ENCODE measurements around the gene HIC1.

The HIC1 gene

DNA sequence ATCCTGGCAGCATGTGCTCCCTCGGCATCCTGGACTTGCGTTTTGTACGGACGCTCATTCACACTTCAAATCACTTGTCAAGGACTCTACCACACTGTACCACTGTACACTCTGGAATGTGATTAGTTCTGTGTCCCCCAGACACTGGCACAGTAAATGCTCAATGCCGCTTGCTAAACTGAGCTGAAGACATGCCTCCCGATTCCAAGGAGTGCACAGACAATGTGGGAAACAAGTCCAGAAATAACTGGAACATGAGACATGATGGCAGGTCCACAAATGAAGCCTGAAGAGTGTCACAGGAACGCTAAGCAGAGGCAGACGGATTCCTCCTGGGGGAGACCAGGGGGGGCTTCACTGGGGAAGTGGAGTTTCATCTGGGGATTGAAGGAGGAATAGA is 22.1 kb downstream of the HIC1 start:
- no peak for TF ChIP-seq POLR2AphosphoS5 (IDR thresholded peaks at IDR 0.05; ENCODE audit: low read depth)
- no peak for TF ChIP-seq GABPA (IDR thresholded peaks at IDR 0.05; ENCODE audit: low read depth)
- TF ChIP-seq, protein P1, sequence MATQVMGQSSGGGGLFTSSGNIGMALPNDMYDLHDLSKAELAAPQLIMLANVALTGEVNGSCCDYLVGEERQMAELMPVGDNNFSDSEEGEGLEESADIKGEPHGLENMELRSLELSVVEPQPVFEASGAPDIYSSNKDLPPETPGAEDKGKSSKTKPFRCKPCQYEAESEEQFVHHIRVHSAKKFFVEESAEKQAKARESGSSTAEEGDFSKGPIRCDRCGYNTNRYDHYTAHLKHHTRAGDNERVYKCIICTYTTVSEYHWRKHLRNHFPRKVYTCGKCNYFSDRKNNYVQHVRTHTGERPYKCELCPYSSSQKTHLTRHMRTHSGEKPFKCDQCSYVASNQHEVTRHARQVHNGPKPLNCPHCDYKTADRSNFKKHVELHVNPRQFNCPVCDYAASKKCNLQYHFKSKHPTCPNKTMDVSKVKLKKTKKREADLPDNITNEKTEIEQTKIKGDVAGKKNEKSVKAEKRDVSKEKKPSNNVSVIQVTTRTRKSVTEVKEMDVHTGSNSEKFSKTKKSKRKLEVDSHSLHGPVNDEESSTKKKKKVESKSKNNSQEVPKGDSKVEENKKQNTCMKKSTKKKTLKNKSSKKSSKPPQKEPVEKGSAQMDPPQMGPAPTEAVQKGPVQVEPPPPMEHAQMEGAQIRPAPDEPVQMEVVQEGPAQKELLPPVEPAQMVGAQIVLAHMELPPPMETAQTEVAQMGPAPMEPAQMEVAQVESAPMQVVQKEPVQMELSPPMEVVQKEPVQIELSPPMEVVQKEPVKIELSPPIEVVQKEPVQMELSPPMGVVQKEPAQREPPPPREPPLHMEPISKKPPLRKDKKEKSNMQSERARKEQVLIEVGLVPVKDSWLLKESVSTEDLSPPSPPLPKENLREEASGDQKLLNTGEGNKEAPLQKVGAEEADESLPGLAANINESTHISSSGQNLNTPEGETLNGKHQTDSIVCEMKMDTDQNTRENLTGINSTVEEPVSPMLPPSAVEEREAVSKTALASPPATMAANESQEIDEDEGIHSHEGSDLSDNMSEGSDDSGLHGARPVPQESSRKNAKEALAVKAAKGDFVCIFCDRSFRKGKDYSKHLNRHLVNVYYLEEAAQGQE (IDR thresholded peaks at IDR 0.05; ENCODE audit: insufficient replicate concordance, low read depth): no peak
- TF ChIP-seq, protein P2, sequence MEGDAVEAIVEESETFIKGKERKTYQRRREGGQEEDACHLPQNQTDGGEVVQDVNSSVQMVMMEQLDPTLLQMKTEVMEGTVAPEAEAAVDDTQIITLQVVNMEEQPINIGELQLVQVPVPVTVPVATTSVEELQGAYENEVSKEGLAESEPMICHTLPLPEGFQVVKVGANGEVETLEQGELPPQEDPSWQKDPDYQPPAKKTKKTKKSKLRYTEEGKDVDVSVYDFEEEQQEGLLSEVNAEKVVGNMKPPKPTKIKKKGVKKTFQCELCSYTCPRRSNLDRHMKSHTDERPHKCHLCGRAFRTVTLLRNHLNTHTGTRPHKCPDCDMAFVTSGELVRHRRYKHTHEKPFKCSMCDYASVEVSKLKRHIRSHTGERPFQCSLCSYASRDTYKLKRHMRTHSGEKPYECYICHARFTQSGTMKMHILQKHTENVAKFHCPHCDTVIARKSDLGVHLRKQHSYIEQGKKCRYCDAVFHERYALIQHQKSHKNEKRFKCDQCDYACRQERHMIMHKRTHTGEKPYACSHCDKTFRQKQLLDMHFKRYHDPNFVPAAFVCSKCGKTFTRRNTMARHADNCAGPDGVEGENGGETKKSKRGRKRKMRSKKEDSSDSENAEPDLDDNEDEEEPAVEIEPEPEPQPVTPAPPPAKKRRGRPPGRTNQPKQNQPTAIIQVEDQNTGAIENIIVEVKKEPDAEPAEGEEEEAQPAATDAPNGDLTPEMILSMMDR (IDR thresholded peaks at IDR 0.05; ENCODE audit: insufficient read depth, low read length): no peak
- no peak for TF ChIP-seq SPI1 (IDR thresholded peaks at IDR 0.05; ENCODE audit: borderline replicate concordance, low read depth)
- H3K27me3 ChIP-seq (ENCODE audit: insufficient read depth, poor library complexity, severe bottlenecking): no peaks in the 10 kb centered on the region
- no peak overlapping the region for H3K27ac ChIP-seq (replicated peaks)
- no peak for DNase-seq (ENCODE audit: low read depth in 1 of 2, low spot score in 1 of 2)
- H3K4me3 ChIP-seq (replicated peaks; ENCODE audit: insufficient read depth, low read length): no peak overlapping the region

DNA sequence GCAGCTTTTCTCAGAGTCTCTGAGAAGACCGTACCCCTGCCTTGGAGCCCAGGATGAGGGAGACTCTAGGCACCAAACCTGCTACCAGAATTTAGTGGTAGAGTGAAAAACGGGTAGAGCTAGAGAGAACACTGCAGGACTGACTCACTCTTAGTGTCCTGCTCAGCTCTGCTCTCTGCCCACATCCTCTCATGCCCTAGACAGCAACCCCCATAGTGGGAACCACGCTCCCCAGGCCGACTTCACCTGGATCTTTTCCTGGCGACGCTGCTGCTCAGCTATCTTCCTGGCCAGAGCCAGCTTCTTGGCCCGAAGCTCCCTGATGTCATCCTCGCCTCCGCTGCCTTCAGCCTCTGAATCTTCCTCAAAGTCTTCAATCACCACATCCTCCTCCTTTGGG is 26.7 kb downstream of the HIC1 start:
- no peak overlapping the region for H3K27ac ChIP-seq (replicated peaks)
- TF ChIP-seq, protein P2 (IDR thresholded peaks at IDR 0.05; ENCODE audit: insufficient read depth, low read length): no peak
- TF ChIP-seq, protein P1 (IDR thresholded peaks at IDR 0.05; ENCODE audit: insufficient replicate concordance, low read depth): no peak
- no peak for TF ChIP-seq POLR2AphosphoS5 (IDR thresholded peaks at IDR 0.05; ENCODE audit: low read depth)
- no peak for TF ChIP-seq SPI1 (IDR thresholded peaks at IDR 0.05; ENCODE audit: borderline replicate concordance, low read depth)
- TF ChIP-seq GABPA (IDR thresholded peaks at IDR 0.05; ENCODE audit: low read depth): no peak
- no peak overlapping the region for H3K4me3 ChIP-seq (replicated peaks; ENCODE audit: insufficient read depth, low read length)
- DNase-seq (ENCODE audit: low read depth in 1 of 2, low spot score in 1 of 2): no peak
- no peaks in the 10 kb centered on the region for H3K27me3 ChIP-seq (ENCODE audit: insufficient read depth, poor library complexity, severe bottlenecking)

DNA sequence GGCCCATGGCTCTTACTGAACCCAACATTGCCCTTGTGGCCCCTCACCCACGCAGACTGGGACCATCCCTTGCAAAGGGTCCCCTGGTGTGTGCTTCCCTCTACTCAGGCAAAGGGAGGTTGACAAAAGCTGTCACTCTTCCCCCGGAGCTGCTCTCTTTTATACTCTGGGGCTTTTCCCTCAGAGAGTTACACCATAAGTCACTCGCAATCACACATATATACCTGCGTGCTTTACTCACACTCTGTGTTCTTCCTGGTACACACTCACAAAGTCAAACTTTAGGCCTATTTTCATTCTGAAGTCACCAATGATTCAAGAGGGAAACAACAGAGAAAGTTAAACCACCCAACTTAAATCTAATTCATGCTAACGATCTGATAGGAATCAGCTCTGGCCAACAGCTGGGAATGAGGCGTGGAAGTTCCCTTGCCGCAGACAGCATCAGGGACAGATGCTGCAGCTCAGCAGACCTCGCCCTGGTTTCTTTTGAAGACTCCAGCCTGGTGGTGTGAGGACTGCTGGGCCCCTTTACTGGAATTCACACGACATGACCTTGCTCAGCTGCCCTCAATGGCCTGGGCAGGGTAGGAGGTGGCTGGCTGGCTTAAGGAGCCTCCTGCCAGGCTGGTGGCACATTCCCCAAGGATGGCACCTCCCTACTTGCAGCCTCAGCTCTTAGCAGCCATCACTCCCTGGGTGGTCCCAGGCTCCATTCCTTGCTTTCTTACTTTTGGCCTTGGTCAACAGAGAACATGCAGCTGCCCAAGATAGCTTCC is 27.3 kb downstream of the HIC1 start:
- TF ChIP-seq GABPA (IDR thresholded peaks at IDR 0.05; ENCODE audit: low read depth): no peak
- TF ChIP-seq, protein P1 (IDR thresholded peaks at IDR 0.05; ENCODE audit: insufficient replicate concordance, low read depth): no peak
- TF ChIP-seq, protein P2 (IDR thresholded peaks at IDR 0.05; ENCODE audit: insufficient read depth, low read length): no peak
- TF ChIP-seq SPI1 (IDR thresholded peaks at IDR 0.05; ENCODE audit: borderline replicate concordance, low read depth): no peak
- no peak for TF ChIP-seq POLR2AphosphoS5 (IDR thresholded peaks at IDR 0.05; ENCODE audit: low read depth)
- no peak overlapping the region for H3K27ac ChIP-seq (replicated peaks)
- no peak overlapping the region for H3K4me3 ChIP-seq (replicated peaks; ENCODE audit: insufficient read depth, low read length)
- no peaks in the 10 kb centered on the region for H3K27me3 ChIP-seq (ENCODE audit: insufficient read depth, poor library complexity, severe bottlenecking)
- no peak for DNase-seq (ENCODE audit: low read depth in 1 of 2, low spot score in 1 of 2)

Data from HL-60 (cell line).